Lower leg skin (tissue), 3 donors: Measurements from ENCODE around the gene DTWD1.

Experiments
- CTCF ChIP-seq, 3 donors: fragments of 450-650 bp; IDR thresholded peaks; one replicate each; pipeline ENCODE4 v1.5.1; 2016; ENCODE audit warnings: antibody characterized with exemption in 3 of 3, mild to moderate bottlenecking in 3 of 3, moderate library complexity in 2 of 3
- POLR2A ChIP-seq, 2 donors: fragments of 450-650 bp; IDR thresholded peaks; one replicate each; pipeline ENCODE4 v1.6.1; 2016 to 2017; ENCODE audit warnings: antibody characterized with exemption in 2 of 2, mild to moderate bottlenecking in 1 of 2, moderate library complexity in 1 of 2

- TF ChIP-seq POLR2A (IDR thresholded peaks at IDR 0.05) (no peak), CTCF (IDR thresholded peaks at IDR 0.05) (no peak)
Observed at GRCh38 chr15:49573421-49573820, 47.4 kb upstream of the DTWD1 start.
